Measurements from ENCODE around the gene FKBP4. TPM values are rescaled to one million over a fixed set of nuclear protein-coding genes. Genes with fewer than 3 reads are reported as not detected.

FKBP4 gene
- polyA plus RNA-seq, 1 donor (not counting 4 experiments of a cell fraction or from before 2014, with no cell fraction given): 80.8 TPM

- TF ChIP-seq, protein P1, sequence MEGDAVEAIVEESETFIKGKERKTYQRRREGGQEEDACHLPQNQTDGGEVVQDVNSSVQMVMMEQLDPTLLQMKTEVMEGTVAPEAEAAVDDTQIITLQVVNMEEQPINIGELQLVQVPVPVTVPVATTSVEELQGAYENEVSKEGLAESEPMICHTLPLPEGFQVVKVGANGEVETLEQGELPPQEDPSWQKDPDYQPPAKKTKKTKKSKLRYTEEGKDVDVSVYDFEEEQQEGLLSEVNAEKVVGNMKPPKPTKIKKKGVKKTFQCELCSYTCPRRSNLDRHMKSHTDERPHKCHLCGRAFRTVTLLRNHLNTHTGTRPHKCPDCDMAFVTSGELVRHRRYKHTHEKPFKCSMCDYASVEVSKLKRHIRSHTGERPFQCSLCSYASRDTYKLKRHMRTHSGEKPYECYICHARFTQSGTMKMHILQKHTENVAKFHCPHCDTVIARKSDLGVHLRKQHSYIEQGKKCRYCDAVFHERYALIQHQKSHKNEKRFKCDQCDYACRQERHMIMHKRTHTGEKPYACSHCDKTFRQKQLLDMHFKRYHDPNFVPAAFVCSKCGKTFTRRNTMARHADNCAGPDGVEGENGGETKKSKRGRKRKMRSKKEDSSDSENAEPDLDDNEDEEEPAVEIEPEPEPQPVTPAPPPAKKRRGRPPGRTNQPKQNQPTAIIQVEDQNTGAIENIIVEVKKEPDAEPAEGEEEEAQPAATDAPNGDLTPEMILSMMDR (optimal IDR thresholded peaks at IDR 0.05 in 1 of 3, IDR thresholded peaks at IDR 0.05 in 1 of 3, conservative IDR thresholded peaks at IDR 0.05 in 1 of 3; ENCODE audit: extremely low read depth in 1 of 3, insufficient read depth in 2 of 3, low read length in 3 of 3): no peak
- no peak for TF ChIP-seq EZH2 (IDR thresholded peaks at IDR 0.05; ENCODE audit: low read length)
- H3K79me2 ChIP-seq (ENCODE audit: control insufficient read depth, insufficient read depth, low read length): no peaks in the 10 kb centered on the region
- H3K4me3 ChIP-seq (ENCODE audit: control insufficient read depth in 2 of 3, extremely low read depth in 1 of 3, insufficient read depth in 2 of 3, low read depth in 1 of 3, low read length in 3 of 3): no peak overlapping the region
- H3K9ac ChIP-seq (ENCODE audit: control insufficient read depth, extremely low read depth, insufficient read depth, low read length): no peak overlapping the region
- H3K27ac ChIP-seq (ENCODE audit: control insufficient read depth, insufficient read depth, low read length): no peak overlapping the region
- H2AFZ ChIP-seq (ENCODE audit: control insufficient read depth, low read length): no peak overlapping the region
- H3K9me3 ChIP-seq (ENCODE audit: control insufficient read depth, low read depth, low read length): no peaks in the 10 kb centered on the region
- no peak overlapping the region for H3K4me2 ChIP-seq (ENCODE audit: control insufficient read depth, extremely low read depth, insufficient read depth, low read depth, low read length)
- no peaks in the 10 kb centered on the region for H3K27me3 ChIP-seq (ENCODE audit: control insufficient read depth, extremely low read depth, insufficient read depth, low read length)
- DNase-seq (ENCODE audit: low read depth, low spot score) (no peak), FAIRE-seq (no peak)
- H4K20me1 ChIP-seq (ENCODE audit: control insufficient read depth, extremely low read depth, insufficient read depth, low read length): no peaks in the 10 kb centered on the region
- H3K9me1 ChIP-seq (ENCODE audit: control insufficient read depth, extremely low read depth, insufficient read depth, low read length): no peaks in the 10 kb centered on the region
- H3K4me1 ChIP-seq (ENCODE audit: control insufficient read depth, extremely low read depth, insufficient read depth, low read length): no peaks in the 10 kb centered on the region
- dilution Hi-C loops (cut with MboI; ENCODE audit: extremely low pct_ligation_motif_present, low sequenced_read_pairs): no loop called here
- H3K36me3 ChIP-seq (ENCODE audit: control insufficient read depth in 2 of 2, extremely low read depth in 1 of 2, insufficient read depth in 2 of 2, low read length in 2 of 2): no peaks in the 10 kb centered on the region
These were observed 45.2 kb upstream of the FKBP4 start for GRCh38 chr12:2749580-2749979.

- H3K79me2 ChIP-seq (ENCODE audit: control insufficient read depth, insufficient read depth, low read length): no peaks in the 10 kb centered on the region
- no peaks in the 10 kb centered on the region for H4K20me1 ChIP-seq (ENCODE audit: control insufficient read depth, extremely low read depth, insufficient read depth, low read length)
- no peak overlapping the region for H2AFZ ChIP-seq (ENCODE audit: control insufficient read depth, low read length)
- no peak for FAIRE-seq
- H3K4me2 ChIP-seq (ENCODE audit: control insufficient read depth, extremely low read depth, insufficient read depth, low read depth, low read length): no peak overlapping the region
- dilution Hi-C loops (cut with MboI; ENCODE audit: extremely low pct_ligation_motif_present, low sequenced_read_pairs): no loop called here
- no peaks in the 10 kb centered on the region for H3K36me3 ChIP-seq (ENCODE audit: control insufficient read depth in 2 of 2, extremely low read depth in 1 of 2, insufficient read depth in 2 of 2, low read length in 2 of 2)
- no peak for TF ChIP-seq EZH2 (IDR thresholded peaks at IDR 0.05; ENCODE audit: low read length)
- TF ChIP-seq, protein P1 (optimal IDR thresholded peaks at IDR 0.05 in 1 of 3, IDR thresholded peaks at IDR 0.05 in 1 of 3, conservative IDR thresholded peaks at IDR 0.05 in 1 of 3; ENCODE audit: extremely low read depth in 1 of 3, insufficient read depth in 2 of 3, low read length in 3 of 3): no peak
- H3K27ac ChIP-seq (ENCODE audit: control insufficient read depth, insufficient read depth, low read length): no peak overlapping the region
- DNase-seq (ENCODE audit: low read depth, low spot score): no peak
- H3K4me3 ChIP-seq (ENCODE audit: control insufficient read depth in 2 of 3, extremely low read depth in 1 of 3, insufficient read depth in 2 of 3, low read depth in 1 of 3, low read length in 3 of 3): no peak overlapping the region
- no peaks in the 10 kb centered on the region for H3K9me3 ChIP-seq (ENCODE audit: control insufficient read depth, low read depth, low read length)
- no peaks in the 10 kb centered on the region for H3K27me3 ChIP-seq (ENCODE audit: control insufficient read depth, extremely low read depth, insufficient read depth, low read length)
- no peaks in the 10 kb centered on the region for H3K9me1 ChIP-seq (ENCODE audit: control insufficient read depth, extremely low read depth, insufficient read depth, low read length)
- no peaks in the 10 kb centered on the region for H3K4me1 ChIP-seq (ENCODE audit: control insufficient read depth, extremely low read depth, insufficient read depth, low read length)
- H3K9ac ChIP-seq (ENCODE audit: control insufficient read depth, extremely low read depth, insufficient read depth, low read length): no peak overlapping the region
These were observed 44.6 kb upstream of the FKBP4 start for GRCh38 chr12:2750185-2750584.

Measured in keratinocyte (primary cell).